Inflammatory macrophage treated with lipopolysaccharide for 1 hour (primary cell): ENCODE data around the gene SSR4.
"Not testable (repeated sequence)": the region's sequence is repeated elsewhere in the genome, so short reads cannot be mapped to it uniquely, and the experiment has no call there.

ENCODE experiments used
- DNase-seq, 2 donors: peaks; one replicate each; pipeline ENCODE4 v3.0.0-alpha.2; 2020 to 2022

The SSR4 gene

DNA sequence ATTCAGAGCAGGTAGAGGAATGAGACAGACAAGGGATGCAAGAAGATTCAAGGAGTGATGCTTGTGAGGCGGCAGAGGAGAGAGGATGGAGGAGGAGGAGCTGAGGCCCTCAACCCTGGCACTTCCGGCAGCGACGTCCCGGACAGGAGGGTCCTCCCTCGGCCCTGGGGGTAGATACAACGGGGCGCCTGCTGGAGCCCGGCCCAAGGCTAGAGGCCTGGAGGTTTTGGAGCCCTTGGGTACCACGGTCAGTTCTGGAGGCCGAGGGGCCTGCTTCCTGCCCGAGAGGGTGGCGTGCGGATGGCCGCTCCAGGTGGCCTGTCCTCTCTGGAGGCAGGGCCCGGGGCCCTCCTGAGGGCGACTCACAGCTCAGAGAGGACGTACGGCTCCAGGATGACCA, 13.5 kb downstream of the SSR4 start:
- DNase-seq = no peak

DNA sequence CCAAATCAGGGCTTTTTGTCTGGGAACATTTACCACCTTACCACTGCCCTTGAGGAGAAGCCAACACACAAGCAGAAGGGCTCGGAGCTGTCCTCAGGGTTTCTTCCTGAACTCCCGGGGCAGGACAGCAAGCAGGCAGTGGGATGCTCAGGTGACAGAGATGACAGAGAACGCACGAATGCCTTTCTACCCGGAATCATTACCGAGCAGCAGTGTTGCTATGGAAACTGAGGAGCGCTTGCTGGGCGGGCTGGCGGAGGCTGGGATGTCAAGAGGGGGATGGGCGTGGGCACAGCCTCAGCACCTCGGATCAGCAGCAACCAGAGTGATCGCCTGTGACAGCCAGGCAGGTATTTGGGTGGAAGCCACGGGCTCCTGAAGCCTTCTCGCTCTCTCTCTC, 17.8 kb downstream of the SSR4 start:
- DNase-seq = no peak

DNA sequence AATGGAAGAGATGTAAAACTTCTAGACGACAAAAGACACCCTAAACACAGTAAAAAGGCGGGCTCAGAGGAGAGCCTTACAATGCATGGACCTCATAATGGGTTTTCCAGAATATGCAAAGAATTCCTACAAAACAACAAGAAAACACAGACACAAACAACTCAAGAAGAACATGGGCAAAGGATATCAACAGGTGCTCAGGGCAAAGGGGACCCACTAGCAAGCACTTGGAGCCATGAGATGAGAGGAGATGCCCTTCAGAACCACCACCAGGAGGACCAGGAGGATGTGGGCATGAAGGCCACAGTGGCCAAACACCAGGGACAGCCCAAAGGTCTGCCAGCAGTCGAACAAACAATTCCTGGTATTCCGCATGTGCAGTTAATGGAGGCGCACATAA, 18.7 kb downstream of the SSR4 start:
- DNase-seq = no peak

DNA sequence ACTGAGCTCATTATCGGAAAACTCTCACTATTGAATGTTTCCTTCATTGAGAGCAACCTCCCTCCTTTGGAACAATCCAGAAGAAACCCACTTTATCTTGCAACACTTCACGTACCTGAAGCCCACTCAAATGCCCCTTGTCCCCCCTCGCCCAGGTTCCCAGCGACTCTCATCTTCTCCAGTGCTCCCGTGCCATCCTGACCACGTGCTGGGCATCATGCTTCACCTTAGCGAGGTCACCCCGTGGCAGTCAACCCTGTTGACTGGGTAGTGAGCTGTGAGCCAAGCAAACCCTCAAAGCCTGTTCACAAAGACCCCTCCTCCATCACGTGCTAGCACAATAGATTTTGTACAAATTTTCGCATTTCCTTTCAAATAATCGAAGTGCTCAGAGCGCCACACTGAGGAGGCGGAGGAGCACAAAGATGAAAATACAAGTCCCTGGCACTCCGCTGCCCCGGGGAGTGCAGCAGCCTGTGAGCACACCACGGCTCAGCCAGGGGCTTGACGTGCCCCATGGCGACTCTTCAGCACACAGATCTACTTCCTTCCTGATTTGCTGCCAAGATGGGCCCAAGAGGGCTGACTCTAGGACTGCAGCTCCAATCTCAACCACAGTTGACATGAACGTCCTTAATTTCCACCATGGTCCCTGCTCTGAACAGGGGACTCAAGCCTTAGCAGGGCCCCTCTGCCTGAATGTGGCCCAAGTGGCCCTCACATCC, 20.3 kb downstream of the SSR4 start:
- DNase-seq = no peak

DNA sequence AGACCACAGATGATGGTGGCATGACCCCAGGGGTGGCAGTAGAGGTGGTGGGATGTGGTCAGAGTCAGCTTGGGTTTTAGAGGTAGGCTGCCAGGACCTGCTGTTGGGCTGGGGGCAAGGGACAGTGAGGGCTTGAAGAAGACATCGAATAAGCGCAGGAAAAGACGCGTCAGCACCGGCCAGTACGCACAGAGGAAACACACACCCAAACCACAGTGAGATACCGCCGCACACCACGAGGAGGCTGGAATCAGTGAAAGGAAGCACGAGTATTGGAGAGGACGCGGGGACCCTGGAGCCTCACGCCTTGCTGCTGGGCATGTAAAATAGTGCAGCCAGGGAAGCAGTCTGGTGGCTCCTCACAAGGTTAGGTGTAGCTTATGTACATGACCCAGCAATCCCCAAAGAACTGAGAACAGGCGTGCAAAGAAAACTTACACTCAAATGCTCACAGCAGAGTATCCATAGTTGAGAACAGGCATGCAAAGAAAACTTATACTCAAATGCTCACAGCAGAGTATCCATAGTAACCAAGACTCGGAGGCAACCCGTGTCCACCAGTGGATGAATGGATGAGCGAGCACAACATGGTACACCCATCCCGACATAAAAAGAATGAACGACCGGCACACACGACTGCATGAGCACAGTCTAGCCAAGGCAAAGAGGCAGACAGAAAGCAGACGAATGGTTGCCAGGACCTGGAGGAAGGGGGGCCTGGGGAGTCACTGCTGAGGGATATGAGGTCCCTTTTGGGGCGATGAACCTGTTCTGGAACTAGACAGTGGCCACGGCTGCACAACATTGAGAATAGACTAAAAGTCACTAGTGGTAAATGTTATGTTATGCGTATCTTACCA, 22.6 kb downstream of the SSR4 start:
- peak in 1 of 2 donors; percentile 12 for DNase-seq

DNA sequence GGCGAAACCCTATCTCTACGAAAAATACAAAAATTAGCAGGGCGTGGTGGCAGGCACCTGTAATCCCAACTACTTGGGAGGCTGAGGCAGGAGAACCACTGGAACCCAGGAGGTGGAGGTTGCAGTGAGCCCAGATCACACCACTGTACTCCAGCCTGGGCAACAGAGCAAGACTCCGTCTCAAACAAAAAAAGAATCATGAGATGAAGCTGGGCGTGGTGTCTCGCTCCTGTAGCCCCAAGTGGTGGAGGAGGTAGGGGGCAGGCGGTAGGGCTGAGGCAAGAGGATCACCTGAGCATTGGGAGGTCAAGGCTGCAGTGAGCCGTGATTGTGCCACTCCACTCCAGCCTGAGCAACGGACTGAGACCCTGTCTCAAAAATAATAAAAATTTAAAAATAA, 23.6 kb downstream of the SSR4 start:
- DNase-seq = not testable (repeated sequence)

DNA sequence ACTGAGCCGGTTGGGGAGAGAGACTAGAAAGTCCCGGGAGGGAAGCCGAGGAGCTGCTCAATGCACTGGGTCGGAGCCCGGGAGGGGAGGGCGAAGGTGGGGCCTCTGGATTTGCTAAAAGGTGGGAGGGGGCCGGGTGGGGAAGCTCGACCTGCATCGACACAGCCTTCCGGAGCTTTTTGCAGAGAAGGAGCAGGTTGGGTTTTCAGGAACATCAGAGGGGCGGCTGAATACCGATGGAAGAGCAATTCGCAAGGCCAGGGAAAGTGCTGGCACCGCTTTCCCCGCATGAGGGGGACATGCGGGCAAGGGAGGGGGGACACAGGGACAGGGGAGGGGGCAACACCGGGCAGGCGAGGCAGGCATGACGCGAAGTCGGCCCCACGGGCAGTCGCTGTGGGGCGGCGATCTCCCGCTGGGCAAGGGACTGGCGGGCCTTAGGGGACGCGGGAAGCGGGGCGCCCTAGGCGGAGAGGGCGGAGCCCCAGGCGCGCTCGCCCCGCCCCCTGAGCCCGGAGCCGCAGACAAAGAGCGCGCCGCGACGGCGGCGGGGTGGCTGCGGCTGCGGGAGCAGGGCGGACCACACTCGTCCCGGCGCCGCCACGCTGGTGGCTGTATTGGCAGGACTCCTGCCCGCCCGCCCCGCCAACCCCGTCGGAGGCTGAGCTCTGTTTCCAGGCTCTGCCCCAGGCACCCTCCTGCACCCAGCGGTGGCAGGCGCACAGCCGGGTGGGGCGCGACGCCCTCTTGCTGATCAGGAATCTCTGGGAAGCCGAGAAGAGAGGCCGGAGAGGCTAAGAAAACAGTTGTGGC, 24.3 kb downstream of the SSR4 start:
- peak in 1 of 2 donors; percentile 11 for DNase-seq

DNA sequence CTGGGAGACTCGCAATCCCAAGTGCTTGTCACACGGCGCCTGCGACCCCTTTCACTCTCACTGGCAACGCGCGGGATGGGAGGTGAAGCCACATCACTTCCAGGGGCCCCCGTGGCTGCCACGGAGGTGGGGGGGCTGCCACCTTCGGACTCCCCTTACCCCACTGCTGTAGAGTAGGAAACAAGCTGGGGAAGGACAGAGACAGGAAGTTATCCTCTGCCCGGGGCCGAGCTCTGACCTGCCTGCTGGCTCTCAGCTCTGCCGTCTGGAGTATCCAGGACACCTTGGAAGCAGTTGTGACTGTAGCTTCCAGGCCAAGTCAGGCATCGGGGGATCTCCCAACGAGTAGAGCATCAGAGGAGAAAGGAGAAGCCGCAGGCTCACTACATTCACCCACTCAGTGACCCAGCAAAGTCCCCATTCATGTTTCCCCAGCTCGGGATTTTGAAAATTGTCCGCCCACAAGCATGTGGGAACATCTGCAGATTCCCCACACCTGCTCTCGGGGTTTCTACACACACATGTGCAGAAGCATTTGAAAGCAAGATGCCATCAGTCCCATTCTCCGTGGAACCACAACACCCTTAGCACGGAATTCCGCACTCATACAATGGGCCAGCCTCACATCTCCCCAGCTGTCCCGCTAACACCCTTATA, 25.0 kb downstream of the SSR4 start:
- peak; percentile 9 to 53 for DNase-seq

DNA sequence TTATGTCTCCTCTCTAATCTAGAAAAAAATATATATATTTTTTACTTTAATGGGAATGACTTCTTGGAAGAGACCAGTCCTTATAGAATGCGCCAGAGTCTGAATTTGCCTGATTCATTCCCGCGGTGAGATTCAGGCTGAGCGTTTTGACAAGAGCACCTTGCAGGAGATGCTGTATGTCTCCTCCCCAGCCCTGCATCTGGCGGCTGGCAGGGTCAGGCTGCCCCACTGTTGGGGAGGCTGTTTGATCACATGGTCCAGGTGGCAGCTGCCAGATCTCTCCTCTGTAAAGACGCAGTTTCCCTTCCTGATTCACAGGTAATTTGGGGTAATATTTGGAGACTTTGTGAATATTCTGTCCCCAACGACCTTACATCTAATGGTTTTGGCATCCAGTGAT, 26.1 kb downstream of the SSR4 start:
- DNase-seq = no peak

DNA sequence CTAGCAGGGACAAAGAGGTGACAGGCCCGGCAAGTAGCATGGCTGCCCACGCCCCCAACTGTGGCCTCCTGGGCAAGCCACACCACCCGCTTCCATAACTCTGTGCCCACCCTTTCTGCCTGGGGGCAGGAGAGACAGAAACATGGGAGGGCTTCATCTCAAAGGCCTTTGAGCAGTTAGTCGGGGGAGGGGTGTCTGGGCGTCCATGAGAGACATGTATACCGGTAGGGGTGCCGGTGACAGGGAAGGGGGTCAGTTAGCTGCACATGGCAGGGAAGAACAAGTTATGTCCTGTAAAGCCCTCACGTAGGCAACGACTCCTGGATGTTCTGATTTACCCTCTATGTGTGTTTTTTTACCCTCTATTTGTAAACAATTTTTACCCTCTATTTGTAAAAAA, 26.6 kb downstream of the SSR4 start:
- DNase-seq = no peak

DNA sequence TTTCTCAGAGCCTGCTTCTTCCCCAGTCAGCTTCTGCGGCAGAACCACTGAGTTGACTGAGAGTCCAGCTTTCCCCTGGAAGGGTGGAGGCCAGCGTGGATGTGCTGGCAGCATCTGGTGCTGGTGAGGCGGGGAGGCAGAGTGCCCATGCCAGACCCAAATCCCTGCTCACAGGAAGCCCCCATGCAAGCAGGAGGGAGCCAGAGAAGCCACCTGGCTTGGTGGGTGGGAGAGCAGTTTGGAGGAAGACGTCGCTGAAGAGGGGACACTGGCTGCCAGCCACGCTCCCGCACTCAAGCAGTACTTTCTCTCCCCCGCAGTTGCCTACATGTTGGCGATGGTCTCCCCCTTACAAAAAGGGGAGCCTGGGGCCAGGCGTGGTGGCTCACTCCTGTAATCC, 29.9 kb downstream of the SSR4 start:
- DNase-seq = no peak

DNA sequence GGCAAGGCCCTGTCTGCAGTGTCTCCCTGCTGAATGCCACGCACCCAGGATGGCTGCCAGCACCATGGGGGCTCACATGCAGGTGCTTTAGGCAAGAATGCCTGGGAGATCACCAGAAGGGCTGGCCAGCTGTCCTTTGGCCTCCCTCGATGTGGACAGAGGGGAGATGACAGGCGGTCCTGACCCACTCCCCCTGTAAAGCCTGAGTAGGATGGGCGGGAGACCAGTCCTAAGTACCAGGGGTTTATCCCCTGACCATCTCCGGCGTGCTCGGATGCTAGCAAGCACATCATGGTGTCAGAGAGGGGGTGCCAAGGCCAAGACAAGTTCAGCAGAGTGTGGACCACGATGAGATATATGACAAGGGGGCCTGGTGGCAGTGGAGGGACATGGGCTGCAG, 30.6 kb downstream of the SSR4 start:
- DNase-seq = no peak

DNA sequence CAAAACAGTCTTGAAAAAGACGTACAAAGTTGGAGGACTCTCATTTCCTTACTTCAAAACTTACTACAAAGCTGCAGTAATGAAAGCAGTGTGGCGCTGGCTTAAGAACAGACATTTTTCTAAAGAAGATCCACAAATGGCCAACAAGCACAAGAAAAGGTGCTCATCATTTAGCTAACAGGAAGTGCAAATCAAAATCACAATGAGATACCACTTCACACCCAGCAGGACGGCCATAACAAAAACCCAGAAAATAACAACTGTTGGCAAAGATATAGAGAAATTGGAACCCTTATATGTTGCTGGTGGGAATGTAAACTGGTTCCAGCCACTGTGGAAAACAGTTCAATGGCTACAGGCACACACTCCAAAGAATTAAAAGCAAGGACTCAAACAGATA, 32.5 kb downstream of the SSR4 start:
- no peak for DNase-seq

DNA sequence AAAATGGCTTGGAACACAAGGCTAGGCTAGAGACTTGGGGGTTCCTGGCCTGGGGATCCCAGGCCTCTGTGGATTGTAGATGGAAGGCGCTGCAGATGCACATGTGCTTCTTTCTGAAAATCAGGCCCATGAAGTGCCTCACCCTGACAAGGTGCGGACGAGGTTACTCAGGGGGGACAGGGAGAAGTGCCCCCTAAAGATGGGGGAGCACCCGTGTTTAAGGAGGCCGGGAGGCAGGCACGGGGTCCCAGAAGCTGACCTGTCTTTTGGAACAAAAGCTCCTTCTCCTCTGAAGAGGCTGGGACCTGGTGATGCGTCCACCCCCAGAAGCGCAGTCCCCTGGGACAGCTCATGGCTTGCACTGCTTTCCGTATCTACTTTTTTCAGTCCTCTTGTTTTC, 33.4 kb downstream of the SSR4 start:
- no peak for DNase-seq

DNA sequence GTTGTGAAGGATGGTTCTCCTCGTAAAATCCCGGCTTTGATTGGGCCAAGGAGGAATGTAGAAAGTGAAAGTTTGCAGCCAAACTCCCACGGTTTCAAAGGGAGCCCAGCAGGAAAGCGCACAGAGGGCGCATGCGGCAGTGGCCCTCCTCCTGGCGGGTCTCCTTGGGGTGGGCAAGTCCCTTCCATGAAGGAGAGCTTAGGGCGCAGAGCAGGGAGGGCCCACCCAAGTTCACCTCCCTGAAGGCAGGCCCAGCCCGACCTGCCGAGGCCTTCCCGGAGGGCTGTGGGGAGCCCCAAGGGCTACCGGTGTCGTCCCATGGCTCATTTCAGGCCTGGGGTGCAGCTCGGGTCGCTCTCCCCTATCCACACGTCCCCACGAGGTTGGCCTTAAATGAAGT, 33.8 kb downstream of the SSR4 start:
- no peak for DNase-seq

DNA sequence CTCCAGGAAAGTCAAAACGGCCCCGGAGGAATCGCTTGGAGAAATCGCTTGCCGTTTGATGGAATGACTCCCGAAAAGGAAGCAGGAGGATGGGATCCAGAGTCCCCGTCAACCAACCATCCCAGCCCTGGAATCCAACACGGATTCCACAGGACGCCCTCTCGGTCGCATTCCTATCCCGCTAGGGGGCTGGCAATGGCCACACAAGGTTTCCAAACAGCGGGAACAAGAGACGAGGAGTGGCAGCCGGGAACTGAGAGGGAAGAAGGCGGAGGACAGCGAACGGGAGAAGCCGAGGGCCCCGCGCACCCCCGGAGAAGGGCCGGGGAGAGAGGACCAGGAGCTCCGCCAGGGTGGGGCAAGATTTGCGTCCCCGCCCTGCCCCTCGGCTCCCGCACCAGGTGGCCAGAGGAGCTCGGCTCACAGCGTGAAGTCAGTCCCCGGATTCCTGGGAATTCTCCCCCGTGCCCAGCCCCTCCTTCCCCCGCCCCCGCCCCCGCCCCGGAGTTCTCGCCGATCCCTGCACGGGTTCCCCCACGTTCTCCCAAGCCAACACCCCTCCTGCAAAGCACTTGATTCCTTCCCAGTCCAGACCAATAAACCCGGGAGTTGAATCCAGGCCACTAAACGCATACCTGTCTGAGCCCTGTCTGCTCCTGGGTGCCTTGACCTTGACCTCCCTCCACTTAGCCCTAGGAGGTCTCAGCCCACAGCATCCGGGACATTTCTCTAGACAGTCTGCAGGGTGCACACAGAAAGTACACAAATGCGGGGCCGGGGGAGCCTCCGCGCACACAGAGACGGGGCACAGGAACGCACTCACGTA, 34.5 kb downstream of the SSR4 start:
- no peak for DNase-seq

DNA sequence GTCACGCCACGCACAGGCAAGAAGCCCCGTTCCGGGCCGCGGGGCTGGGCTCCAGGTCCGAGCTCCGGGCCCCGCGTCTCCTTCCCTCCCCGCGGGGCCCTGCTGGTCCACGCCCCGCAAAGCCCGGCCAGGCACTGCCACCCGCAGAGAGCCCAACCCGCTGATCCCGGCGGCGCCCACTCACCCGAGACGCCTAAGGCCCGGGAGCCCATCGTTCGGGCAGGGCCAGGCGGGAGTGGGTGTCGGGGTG, 35.0 kb downstream of the SSR4 start:
- no peak for DNase-seq

DNA sequence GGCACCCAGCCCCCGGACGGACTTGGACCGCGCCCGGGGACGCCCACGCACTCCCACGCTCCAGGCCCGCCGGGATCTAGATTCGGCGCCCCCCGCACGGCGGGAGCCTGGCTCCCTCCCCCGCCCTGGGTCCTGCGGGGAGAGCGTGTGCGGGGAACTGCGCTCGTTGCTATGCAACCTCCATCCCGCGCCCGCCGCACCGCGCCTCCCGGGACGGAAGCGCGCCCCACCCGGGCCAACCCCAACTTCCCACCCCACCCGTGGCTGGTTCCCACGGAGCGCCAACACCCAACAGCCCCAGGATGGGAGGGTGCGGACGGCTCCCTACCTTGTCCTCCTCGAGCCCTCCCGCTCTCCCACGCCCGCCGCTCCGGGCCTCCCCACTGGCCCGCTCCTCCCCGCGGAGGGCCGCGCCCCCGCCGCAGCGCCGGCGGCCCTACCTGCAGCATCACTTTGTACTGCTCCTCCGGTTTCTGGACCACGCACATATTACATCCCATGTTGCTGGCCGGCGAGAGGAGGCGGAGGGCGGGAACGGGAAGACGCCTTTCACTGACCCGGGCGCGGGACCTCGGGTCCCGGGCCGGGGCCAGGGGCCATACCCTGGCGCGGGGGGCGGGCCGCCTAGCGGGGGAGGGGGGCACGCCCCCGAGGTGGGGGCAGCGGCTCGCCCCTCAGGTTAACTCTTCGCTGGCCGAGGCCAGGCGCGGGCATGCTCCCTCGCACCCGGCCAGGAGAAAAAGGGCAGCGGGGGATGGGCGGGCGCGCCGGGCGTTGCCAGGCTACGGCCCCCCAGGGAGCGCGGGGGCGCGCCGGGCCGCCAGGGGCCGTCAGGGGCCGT, 35.6 kb downstream of the SSR4 start, which contains the start of gene PDZD4:
Gene PDZD4, minus strand, starts transcription at position 746 of the 841 bp plus-strand sequence. Its CDS starts 246 bp downstream, at position 500.
- DNase-seq = no peak

DNA sequence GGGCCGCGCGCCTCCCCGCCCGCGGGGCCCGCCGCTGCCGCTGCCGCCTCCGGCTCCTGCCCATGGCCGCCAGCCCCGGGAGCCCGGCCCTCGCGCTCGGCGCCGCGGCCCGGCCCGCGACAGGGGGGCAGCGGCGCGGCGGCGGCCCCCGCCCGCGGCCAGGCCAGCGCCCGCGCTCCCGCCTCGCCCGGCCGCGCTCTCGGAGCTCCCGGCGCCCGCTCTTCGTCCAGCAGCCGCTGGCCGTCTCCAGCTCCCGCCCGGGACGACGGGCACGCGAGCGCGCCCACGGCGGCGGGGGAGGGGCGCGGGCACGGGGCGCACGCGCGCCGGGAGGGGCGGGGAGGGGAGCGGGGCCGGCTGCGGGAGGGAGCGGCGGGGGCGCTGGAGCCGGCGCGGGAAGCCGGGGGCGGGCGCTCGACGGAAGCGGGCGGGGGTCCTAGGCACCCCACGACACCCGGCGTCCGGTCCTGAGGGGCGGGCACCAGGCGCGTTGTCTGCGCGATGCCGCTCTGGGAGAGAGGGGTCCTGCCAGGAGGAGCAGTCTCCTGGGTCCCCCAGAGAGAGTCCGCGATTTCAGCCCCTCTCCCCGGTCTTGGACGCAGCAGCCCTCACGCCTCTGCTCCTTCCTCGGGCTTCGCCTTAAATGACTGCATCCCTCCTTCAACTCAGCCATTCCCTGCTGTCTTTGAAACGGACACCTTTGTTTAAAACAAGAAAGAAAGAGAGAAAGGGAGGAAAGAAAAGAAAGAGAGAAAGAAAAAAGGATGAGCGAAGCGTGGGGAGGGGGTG, 36.4 kb downstream of the SSR4 start:
- DNase-seq = no peak

DNA sequence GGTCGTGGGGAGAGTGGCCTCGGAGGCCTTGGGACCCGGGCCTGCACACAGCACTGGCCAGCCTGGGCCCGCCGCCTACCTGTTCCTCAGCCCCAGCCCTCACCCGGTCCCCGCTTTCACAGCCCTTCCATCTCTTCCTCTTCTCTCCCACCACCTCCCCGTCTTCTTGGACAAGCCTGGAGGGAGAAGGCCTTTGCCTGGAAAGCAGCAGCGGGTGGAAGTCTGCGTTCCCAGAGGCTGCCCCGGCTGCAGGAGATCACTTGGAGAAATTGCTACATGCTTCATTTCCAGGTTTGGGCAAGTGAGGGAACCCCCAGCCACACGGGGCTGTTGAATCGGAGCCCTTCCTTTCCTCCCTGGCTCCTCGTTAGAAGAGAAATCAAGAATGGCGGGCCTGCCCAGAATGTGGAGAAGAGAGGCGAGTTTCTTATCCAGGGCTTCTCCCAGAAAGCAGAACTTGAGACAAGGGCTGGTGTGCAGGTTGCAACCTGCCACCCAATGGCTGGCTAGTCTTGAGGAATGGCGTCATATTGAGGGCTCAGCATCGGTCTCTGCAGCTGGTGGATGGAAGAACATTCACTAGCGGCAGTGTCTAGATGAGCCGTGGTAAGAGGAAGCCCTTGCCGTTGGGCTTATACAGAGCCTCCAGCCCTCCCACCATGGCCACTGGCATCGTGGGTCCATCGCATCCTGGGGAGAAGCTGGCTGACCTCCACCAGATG, 37.1 kb downstream of the SSR4 start:
- DNase-seq = peak; percentile 5 to 22
